ENCODE results near the gene GMNC. TPM values are rescaled to one million over a fixed set of nuclear protein-coding genes. Genes with fewer than 3 reads are reported as not detected.
"Not testable (repeated sequence)": the region's sequence is repeated elsewhere in the genome, so short reads cannot be mapped to it uniquely, and the experiment has no call there.

The GMNC gene
- total and polyA plus RNA-seq, 12 donors: 0.17 to 0.18 TPM; not detected in 10

DNA sequence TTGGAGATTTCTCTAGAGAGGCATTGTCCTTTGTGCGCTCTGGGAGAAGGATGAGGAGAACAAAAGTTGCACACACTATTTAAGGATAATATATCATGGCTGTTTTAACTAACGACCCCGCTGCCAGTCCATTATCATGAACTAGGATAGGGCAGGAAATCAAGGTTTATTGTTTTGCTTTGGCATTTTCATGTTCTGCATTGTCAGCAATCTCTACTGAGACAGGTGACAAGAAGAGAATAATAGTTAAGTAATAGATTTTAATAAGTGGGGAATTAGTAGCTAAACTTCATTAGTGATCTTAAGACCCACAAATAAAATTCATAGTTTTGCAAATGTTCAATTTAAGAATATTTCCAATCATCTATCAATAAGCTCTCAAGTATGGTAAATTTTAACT, 20.6 kb upstream of the GMNC start:
- intact Hi-C loops (cut with DNase I): no loop called here
- no peak for TF ChIP-seq POLR2A (IDR thresholded peaks at IDR 0.05)
- TF ChIP-seq, protein P1, sequence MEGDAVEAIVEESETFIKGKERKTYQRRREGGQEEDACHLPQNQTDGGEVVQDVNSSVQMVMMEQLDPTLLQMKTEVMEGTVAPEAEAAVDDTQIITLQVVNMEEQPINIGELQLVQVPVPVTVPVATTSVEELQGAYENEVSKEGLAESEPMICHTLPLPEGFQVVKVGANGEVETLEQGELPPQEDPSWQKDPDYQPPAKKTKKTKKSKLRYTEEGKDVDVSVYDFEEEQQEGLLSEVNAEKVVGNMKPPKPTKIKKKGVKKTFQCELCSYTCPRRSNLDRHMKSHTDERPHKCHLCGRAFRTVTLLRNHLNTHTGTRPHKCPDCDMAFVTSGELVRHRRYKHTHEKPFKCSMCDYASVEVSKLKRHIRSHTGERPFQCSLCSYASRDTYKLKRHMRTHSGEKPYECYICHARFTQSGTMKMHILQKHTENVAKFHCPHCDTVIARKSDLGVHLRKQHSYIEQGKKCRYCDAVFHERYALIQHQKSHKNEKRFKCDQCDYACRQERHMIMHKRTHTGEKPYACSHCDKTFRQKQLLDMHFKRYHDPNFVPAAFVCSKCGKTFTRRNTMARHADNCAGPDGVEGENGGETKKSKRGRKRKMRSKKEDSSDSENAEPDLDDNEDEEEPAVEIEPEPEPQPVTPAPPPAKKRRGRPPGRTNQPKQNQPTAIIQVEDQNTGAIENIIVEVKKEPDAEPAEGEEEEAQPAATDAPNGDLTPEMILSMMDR (IDR thresholded peaks at IDR 0.05): no peak
- H3K36me3 ChIP-seq (replicated peaks in 1 of 2): no peaks in the 10 kb centered on the region

DNA sequence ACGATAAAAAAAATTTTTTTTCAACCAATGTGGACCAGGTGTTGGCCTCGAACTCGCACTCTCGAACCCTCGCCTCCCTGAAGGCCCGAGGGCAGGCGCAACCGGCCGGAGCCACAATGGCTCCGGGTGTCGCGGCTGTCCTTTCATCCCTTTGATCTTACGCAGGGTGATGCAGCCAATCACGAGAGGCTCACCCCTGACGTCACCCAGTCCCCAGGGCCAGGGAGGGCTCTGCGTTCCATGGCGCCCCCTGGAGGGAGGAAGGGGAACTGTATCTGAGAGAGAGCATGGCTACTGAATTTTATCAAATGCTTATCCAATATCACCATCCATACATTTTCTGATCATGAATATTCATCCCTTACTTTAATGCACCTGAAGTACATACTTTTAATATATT, 15.4 kb upstream of the GMNC start:
- peaks cover 4% of the 10 kb centered on the region for H3K27me3 ChIP-seq
- 79 to 87% (median 83%) methylated on average over 17 of the region's 17 CpGs for WGBS, 4 donors
- no peak for DNase-seq
- no peaks in the 10 kb centered on the region for H3K4me1 ChIP-seq (replicated peaks in 1 of 2)
- H3K27ac ChIP-seq: no peak overlapping the region
- H3K4me3 ChIP-seq: no peak overlapping the region
- TF ChIP-seq, protein P1 (IDR thresholded peaks at IDR 0.05): peak in 1 of 6 experiments; percentile 10
- no peak for TF ChIP-seq POLR2A (IDR thresholded peaks at IDR 0.05)
- H3K9me3 ChIP-seq (replicated peaks in 1 of 3): no peaks in the 10 kb centered on the region
- intact Hi-C loops (cut with DNase I): no loop called here
- H3K36me3 ChIP-seq (replicated peaks in 1 of 2): no peaks in the 10 kb centered on the region

More for the DNA sequence above, 20.6 kb upstream of the GMNC start:
- 51 to 74% (median 62%) methylated on average over 3 of the region's 3 CpGs for WGBS, 4 donors
- H3K27ac ChIP-seq: no peak overlapping the region
- peaks cover 4% of the 10 kb centered on the region for H3K27me3 ChIP-seq
- no peak overlapping the region for H3K4me3 ChIP-seq
- no peaks in the 10 kb centered on the region for H3K4me1 ChIP-seq (replicated peaks in 1 of 2)
- no peak for DNase-seq
- no peaks in the 10 kb centered on the region for H3K9me3 ChIP-seq (replicated peaks in 1 of 3)

DNA sequence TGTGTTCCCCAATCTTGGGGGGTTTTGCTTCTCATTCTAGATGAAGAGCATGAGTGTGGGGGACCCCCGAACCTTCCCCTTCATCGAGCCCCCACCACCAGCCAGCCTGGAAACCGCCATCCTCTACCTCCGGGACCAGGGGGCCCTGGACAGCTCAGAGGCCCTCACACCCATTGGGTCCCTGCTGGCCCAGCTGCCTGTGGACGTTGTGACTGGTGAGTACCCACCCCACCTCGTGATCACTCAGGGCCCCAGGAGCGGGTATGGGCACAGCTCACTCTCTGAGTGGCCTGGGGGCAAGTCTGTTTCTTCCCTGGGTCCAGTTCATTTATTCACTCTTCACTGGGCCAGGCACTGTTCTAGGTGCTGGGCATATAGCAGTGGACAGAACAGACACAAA, 13.9 kb upstream of the GMNC start:
- H3K27ac ChIP-seq; H3K4me1 ChIP-seq (replicated peaks in 1 of 2); intact Hi-C loops (cut with DNase I); H3K4me3 ChIP-seq; H3K9me3 ChIP-seq (replicated peaks in 1 of 3); H3K27me3 ChIP-seq; H3K36me3 ChIP-seq (replicated peaks in 1 of 2); DNase-seq: not testable (repeated sequence)
- 88 to 92% (median 90%) methylated on average over 4 to 7 of the region's 7 CpGs; no CpG with 5 or more reads in 1 of the 4 donors for WGBS, 4 donors

DNA sequence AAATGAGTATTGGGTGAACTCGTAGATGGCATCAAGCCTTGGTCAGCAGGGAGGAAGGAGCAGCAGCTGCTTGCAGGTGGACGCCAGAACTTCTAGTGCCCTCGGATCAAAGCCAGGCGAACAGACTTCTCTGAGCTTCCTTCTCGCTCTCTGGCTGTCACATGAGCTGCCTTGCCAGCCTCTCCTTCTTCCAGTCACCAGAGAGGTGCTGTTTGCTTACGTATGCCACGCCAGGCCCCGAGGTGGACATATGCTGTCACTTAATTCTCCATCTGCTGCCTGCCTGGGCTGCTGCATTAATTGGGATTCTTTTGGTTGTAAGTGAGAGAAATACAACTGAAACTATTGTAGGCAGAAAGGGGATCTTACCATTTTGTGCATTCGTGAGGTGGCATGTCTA, 12.6 kb upstream of the GMNC start:
- H3K27ac ChIP-seq; DNase-seq; H3K4me3 ChIP-seq; H3K27me3 ChIP-seq; intact Hi-C loops (cut with DNase I); H3K9me3 ChIP-seq (replicated peaks in 1 of 3); H3K4me1 ChIP-seq (replicated peaks in 1 of 2); H3K36me3 ChIP-seq (replicated peaks in 1 of 2): not testable (repeated sequence)
- 83 to 94% (median 92%) methylated on average over 2 to 9 of the region's 9 CpGs for WGBS, 4 donors

DNA sequence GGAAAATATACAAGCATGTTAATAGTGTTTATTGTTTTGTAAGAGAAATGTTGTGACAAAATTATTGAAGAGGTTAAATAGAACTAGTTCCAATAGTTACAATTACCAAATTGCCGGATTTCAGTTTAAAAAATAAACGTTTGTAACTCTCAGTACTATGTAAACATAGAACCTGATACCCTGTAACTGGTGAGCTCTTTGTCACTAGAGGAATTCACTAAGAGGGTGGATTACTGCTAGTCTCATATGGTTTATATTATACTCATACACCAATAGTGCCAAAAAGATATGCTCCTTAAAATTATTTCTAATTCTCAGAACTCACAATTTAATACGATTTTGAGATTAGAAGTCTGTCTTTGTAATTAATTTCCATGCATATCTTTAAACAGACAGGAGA, 7.6 kb upstream of the GMNC start:
- H3K9me3 ChIP-seq (replicated peaks in 1 of 3): no peaks in the 10 kb centered on the region
- 48 to 65% (median 56%) methylated on average over 3 of the region's 3 CpGs for WGBS, 4 donors
- H3K4me3 ChIP-seq: no peak overlapping the region
- intact Hi-C loops (cut with DNase I): no loop called here
- no peaks in the 10 kb centered on the region for H3K27me3 ChIP-seq
- H3K36me3 ChIP-seq (replicated peaks in 1 of 2): no peaks in the 10 kb centered on the region
- DNase-seq: no peak
- no peaks in the 10 kb centered on the region for H3K4me1 ChIP-seq (replicated peaks in 1 of 2)
- no peak overlapping the region for H3K27ac ChIP-seq
- no peak for TF ChIP-seq POLR2A (IDR thresholded peaks at IDR 0.05)
- TF ChIP-seq, protein P1 (IDR thresholded peaks at IDR 0.05): no peak

All from adrenal gland (tissue), 12 donors.